ENCODE results near the gene NPHP4. TPM values are rescaled to one million over a fixed set of nuclear protein-coding genes. Genes with fewer than 3 reads are reported as not detected.

NPHP4 gene
- total RNA-seq, 2 experiments from 2014 or later, result 18.1 to 19.1 TPM

GRCh38 chr1:5915587-5916571 lies 76.3 kb downstream of the NPHP4 start:
- ChIA-PET POLR2A (interaction anchor here (1.1 kb wide), 1 partner anchor 59 kb away, joined by 3 read pairs; no protein-coding TSS in a partner anchor), CTCF (interaction anchor here (0.9 to 1.4 kb wide), 3 partner anchors 9 to 59 kb away, joined by 3 read pairs; no protein-coding TSS in a partner anchor)
- no peak overlapping the region for H3K4me3 Mint-ChIP-seq
- H3K36me3 Mint-ChIP-seq (ENCODE audit: low read depth), result no peaks in the 10 kb centered on the region
- H3K9me3 Mint-ChIP-seq, result no peaks in the 10 kb centered on the region
- H3K27ac Mint-ChIP-seq, result peak overlapping the region; percentile 51
- peak; percentile 32 for DNase-seq
- no peaks in the 10 kb centered on the region for H3K27me3 Mint-ChIP-seq
- peaks cover 13% of the 10 kb centered on the region for H3K4me1 Mint-ChIP-seq

DNA sequence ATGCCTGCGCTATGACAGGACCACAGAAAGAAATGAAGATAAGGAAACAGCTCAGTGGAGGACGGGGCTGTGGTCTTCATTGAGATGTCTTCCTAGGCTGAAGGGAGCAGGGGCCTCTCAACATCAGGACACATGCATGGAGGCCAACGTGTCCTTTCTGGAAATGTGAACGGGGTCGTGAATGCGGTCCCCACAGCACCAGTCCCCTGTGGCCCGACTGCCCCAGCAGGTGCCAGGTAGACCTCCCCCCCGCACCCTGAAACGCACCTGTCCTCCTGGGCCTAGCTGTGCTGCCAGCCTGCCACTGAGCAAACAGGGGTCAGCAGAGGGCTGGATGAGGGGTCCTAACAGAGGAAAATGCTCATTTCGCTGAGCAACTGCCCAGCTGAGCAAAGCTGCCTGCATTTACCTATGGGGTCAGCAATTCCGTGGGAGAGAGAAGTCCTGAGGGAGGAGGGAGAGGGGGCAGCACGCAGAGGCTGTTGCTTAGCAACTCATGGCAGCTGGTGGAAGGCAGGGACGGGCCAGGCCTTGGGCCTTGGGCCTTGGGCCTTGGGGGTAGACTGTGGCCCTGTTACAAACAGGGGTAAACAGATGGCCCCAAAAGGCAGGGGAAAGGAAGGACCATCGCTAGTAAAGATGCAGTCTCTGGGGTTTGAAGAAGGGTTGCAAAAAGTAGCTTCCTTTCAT lies 77.4 kb downstream of the NPHP4 start:
- Mint-ChIP-seq H3K27ac (no peak overlapping the region), H3K9me3 (no peaks in the 10 kb centered on the region), H3K4me3 (no peak overlapping the region), H3K4me1 (peaks cover 13% of the 10 kb centered on the region), H3K27me3 (no peaks in the 10 kb centered on the region), H3K36me3 (ENCODE audit: low read depth) (peaks cover 3% of the 10 kb centered on the region)
- DNase-seq, result no peak
- CTCF ChIA-PET, result interaction anchor here (1.4 kb wide), 1 partner anchor 60 kb away, joined by 3 read pairs; no protein-coding TSS in a partner anchor
- POLR2A ChIA-PET, result interaction anchor here (1.1 kb wide), 1 partner anchor 60 kb away, joined by 3 read pairs; no protein-coding TSS in a partner anchor

DNA sequence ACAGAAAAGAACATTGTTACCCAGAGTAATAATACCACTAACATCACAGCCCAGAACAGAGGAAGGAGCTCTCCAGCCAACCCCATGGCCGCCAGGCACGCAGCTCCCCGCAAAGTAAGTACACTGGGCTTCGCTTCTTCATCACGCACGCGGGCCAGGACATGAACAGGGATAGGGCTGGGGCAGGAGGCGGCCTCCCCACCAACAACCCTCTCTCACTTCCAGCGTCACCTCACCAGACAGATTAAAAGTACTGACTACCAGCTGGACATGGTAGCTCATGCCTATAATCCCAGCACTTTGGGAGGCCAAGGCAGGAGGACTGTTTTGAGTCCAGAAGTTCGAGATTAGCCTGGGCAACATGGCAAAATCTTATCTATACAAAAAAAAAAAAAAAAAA lies 78.3 kb downstream of the NPHP4 start:
- H3K27ac Mint-ChIP-seq, result no peak overlapping the region
- H3K27me3 Mint-ChIP-seq, result no peaks in the 10 kb centered on the region
- H3K4me3 Mint-ChIP-seq, result no peak overlapping the region
- POLR2A ChIA-PET, result no interaction called here
- no peaks in the 10 kb centered on the region for H3K9me3 Mint-ChIP-seq
- peaks cover 13% of the 10 kb centered on the region for H3K4me1 Mint-ChIP-seq
- CTCF ChIA-PET, result no interaction called here
- peaks cover 3% of the 10 kb centered on the region for H3K36me3 Mint-ChIP-seq (ENCODE audit: low read depth)
- no peak for DNase-seq

DNA sequence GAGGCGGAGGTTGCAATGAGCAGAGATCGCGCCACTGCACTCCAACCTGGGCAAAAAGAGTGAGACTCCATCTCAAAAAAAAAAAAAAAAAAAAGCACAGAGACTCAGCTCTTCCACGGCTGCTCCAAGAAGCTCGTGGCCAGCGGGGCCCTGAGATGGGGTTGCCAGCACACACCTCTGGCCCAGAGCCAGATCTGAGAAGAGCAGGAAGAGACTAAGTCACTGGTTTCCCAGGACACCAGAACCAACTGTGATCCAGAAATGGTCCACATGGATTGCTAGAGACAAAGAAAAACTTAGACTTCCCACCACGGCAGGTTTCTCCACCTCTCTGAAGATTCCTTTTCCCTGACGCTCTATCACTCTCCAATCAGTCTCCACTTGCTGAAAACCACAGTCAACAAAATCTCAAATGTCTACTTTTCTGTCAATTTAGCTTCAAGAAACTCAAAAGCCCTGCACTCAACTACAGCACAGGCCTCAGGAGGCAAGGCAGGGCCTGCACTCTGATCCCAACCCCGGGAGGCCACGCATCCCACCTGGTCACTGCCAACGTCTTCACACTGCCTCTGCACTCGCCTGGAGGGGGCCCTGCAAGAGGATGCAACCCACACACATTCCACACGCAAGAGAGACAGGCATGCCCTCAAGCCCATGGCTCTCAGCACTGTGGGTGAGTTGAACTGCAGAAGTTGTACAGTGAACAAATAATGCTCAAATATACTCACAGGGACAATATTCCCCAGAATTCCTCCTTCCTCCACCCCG lies 79.0 kb downstream of the NPHP4 start:
- Mint-ChIP-seq H3K27me3 (no peaks in the 10 kb centered on the region), H3K4me1 (peaks cover 13% of the 10 kb centered on the region), H3K4me3 (no peak overlapping the region), H3K27ac (no peak overlapping the region), H3K9me3 (no peaks in the 10 kb centered on the region), H3K36me3 (ENCODE audit: low read depth) (peaks cover 3% of the 10 kb centered on the region)
- POLR2A ChIA-PET, result no interaction called here
- CTCF ChIA-PET, result no interaction called here
- no peak for DNase-seq

GRCh38 chr1:5911871-5912271 lies 80.4 kb downstream of the NPHP4 start:
- no peak overlapping the region for H3K4me3 Mint-ChIP-seq
- DNase-seq, result peak; percentile 12
- CTCF ChIA-PET, result no interaction called here
- H3K9me3 Mint-ChIP-seq, result no peaks in the 10 kb centered on the region
- peaks cover 13% of the 10 kb centered on the region for H3K4me1 Mint-ChIP-seq
- peaks cover 3% of the 10 kb centered on the region for H3K36me3 Mint-ChIP-seq (ENCODE audit: low read depth)
- no peaks in the 10 kb centered on the region for H3K27me3 Mint-ChIP-seq
- POLR2A ChIA-PET, result no interaction called here
- no peak overlapping the region for H3K27ac Mint-ChIP-seq

DNA sequence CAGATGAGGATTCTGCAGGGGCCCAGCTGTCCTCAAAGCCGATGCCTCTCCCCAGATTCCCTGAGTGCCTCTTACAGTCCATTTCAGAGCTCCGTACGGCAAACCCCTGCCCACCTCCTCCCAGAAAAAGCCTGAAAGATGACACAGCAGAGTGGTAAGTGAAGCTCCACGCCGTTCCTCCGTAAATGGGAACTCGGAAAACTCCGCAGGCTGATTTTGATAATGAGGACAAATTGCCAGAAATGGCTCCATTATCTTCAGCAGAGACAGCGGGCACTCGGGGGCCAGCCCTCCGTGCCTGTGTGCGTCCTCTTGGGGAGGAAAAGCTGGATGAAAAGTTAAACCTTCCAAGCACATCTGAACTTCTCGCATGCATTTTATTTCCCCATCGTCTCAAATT lies 81.1 kb downstream of the NPHP4 start:
- ChIA-PET POLR2A (no interaction called here), CTCF (interaction anchor here (0.6 kb wide), 1 partner anchor 52 kb away, joined by 3 read pairs; no protein-coding TSS in a partner anchor)
- Mint-ChIP-seq H3K27ac (no peak overlapping the region), H3K4me1 (peaks cover 12% of the 10 kb centered on the region), H3K4me3 (no peak overlapping the region), H3K27me3 (no peaks in the 10 kb centered on the region), H3K36me3 (ENCODE audit: low read depth) (peaks cover 3% of the 10 kb centered on the region), H3K9me3 (no peaks in the 10 kb centered on the region)
- DNase-seq, result peak; percentile 2

GRCh38 chr1:5910666-5911065 lies 81.6 kb downstream of the NPHP4 start:
- CTCF ChIA-PET, result interaction anchor here (0.6 kb wide), 1 partner anchor 53 kb away, joined by 3 read pairs; no protein-coding TSS in a partner anchor
- H3K4me3 Mint-ChIP-seq, result no peak overlapping the region
- H3K9me3 Mint-ChIP-seq, result no peaks in the 10 kb centered on the region

DNA sequence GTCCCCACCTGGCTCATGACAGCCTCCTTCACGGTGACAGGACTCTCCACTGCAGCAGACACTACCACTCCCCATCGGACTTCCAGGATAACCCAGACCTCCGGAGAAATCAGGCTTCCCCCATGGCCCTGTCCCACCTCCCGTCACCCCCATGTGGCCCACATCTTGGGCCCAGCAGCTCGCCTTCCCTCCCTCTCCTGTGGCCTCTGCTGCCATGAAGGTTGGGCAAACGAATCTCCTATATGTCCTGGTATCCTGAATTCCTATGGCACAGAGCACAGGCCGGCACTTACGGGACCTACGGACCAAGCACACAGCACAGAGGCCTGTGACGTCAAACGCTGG lies 82.0 kb downstream of the NPHP4 start:
- peaks cover 4% of the 10 kb centered on the region for H3K4me1 Mint-ChIP-seq
- no peak overlapping the region for H3K27ac Mint-ChIP-seq
- ChIA-PET POLR2A (no interaction called here), CTCF (no interaction called here)
- peak; percentile 7 for DNase-seq
- no peak overlapping the region for H3K4me3 Mint-ChIP-seq
- no peaks in the 10 kb centered on the region for H3K9me3 Mint-ChIP-seq
- H3K27me3 Mint-ChIP-seq, result no peaks in the 10 kb centered on the region
- H3K36me3 Mint-ChIP-seq (ENCODE audit: low read depth), result peaks cover 3% of the 10 kb centered on the region

More at GRCh38 chr1:5910666-5911065, 81.6 kb downstream of the NPHP4 start:
- Mint-ChIP-seq H3K27me3 (no peaks in the 10 kb centered on the region), H3K27ac (no peak overlapping the region), H3K36me3 (ENCODE audit: low read depth) (peaks cover 3% of the 10 kb centered on the region), H3K4me1 (peaks cover 7% of the 10 kb centered on the region)
- peak; percentile 14 for DNase-seq
- POLR2A ChIA-PET, result no interaction called here

- POLR2A ChIA-PET, result no interaction called here
- Mint-ChIP-seq H3K4me1 (no peaks in the 10 kb centered on the region), H3K27me3 (no peaks in the 10 kb centered on the region), H3K4me3 (no peak overlapping the region), H3K36me3 (ENCODE audit: low read depth) (peaks cover 3% of the 10 kb centered on the region), H3K27ac (no peak overlapping the region), H3K9me3 (no peaks in the 10 kb centered on the region)
- DNase-seq, result no peak
- CTCF ChIA-PET, result no interaction called here
Observed at GRCh38 chr1:5909576-5910275, 82.5 kb downstream of the NPHP4 start.

DNA sequence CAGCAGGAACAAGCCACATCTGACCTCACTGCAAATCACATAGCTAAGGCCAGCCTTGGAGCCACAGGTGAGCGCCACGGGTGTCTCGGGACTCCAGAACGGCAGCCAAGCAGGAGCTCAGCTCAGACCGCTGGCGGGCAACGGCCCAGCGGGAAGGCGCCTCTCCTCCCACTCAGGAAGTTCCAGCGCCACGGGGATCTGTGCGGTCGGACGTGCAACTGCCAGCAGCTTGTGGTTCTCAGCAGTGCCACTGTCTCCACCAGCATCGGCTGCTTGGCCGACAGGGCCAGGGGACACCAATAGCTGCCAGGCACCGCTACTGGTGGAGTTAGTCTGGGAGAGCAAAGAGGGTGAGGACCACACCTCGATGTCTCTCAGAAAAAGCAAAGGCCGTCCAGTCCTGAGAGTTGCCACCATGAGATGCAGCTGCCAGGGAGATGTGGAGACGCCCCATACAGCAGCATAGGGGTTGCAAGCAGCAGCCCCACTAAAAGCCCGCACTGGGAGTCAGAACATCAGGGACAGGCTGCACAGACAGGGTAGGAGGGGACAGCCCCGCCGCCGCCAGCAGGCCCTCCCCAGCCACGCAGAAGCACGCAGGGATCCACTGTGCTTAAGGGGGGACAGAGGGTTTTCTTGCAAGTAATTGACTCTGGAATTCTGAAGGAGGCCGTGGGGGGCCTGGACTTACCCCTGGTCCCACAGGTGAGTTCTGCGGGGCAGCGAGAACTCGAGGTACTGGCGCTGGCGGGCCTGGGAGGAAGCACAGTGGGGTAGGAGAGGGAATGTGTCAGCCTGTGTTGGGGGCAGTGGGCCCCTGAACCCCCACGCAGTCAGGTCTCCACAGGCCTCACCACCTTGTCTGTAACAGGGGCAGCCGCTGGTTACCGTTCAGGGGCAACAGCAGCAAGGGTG lies 83.5 kb downstream of the NPHP4 start:
- Mint-ChIP-seq H3K36me3 (ENCODE audit: low read depth) (peaks cover 7% of the 10 kb centered on the region), H3K27me3 (no peaks in the 10 kb centered on the region), H3K27ac (no peak overlapping the region), H3K4me1 (no peaks in the 10 kb centered on the region), H3K4me3 (no peak overlapping the region), H3K9me3 (no peaks in the 10 kb centered on the region)
- ChIA-PET CTCF (no interaction called here), POLR2A (no interaction called here)
- DNase-seq, result peak; percentile 6

DNA sequence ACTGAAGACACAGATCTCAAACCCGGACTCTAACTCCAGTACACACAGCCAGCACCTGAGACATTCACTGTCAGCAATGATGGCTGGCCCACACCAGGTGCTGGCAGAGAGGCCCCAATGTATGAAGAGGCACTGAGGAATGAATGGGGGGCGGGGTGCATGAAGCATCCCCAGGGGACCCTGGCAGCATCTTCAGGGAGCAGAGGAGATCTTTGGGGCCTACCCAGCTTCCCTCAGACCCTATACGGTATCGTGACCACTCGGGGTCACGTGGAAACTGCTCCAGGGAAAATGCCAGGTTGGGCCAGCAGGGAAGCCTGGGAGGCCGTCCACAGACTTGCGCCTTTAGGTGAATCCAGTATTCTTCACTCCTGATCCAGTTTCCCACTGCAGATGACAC lies 84.3 kb downstream of the NPHP4 start:
- CTCF ChIA-PET, result no interaction called here
- no peaks in the 10 kb centered on the region for H3K9me3 Mint-ChIP-seq
- H3K4me3 Mint-ChIP-seq, result no peak overlapping the region
- peak; percentile 3 for DNase-seq
- no peaks in the 10 kb centered on the region for H3K27me3 Mint-ChIP-seq
- peaks cover 7% of the 10 kb centered on the region for H3K36me3 Mint-ChIP-seq (ENCODE audit: low read depth)
- no peaks in the 10 kb centered on the region for H3K4me1 Mint-ChIP-seq
- POLR2A ChIA-PET, result no interaction called here
- no peak overlapping the region for H3K27ac Mint-ChIP-seq

GRCh38 chr1:5907386-5907785 lies 84.8 kb downstream of the NPHP4 start:
- no peaks in the 10 kb centered on the region for H3K27me3 Mint-ChIP-seq
- H3K4me3 Mint-ChIP-seq, result no peak overlapping the region
- ChIA-PET POLR2A (no interaction called here), CTCF (no interaction called here)
- H3K4me1 Mint-ChIP-seq, result peaks cover 1% of the 10 kb centered on the region
- no peak overlapping the region for H3K27ac Mint-ChIP-seq
- peaks cover 7% of the 10 kb centered on the region for H3K36me3 Mint-ChIP-seq (ENCODE audit: low read depth)
- H3K9me3 Mint-ChIP-seq, result no peaks in the 10 kb centered on the region
- DNase-seq, result peak; percentile 2

All from activated CD4-positive, alpha-beta memory T cell treated with anti-CD3 and anti-CD28 coated beads, Interleukin-2, amount 10 ng/mL, durations not matched to agents 7 days and 5 days (primary cell).